ENCODE data around the gene XPNPEP2.

Gene XPNPEP2, protein sequence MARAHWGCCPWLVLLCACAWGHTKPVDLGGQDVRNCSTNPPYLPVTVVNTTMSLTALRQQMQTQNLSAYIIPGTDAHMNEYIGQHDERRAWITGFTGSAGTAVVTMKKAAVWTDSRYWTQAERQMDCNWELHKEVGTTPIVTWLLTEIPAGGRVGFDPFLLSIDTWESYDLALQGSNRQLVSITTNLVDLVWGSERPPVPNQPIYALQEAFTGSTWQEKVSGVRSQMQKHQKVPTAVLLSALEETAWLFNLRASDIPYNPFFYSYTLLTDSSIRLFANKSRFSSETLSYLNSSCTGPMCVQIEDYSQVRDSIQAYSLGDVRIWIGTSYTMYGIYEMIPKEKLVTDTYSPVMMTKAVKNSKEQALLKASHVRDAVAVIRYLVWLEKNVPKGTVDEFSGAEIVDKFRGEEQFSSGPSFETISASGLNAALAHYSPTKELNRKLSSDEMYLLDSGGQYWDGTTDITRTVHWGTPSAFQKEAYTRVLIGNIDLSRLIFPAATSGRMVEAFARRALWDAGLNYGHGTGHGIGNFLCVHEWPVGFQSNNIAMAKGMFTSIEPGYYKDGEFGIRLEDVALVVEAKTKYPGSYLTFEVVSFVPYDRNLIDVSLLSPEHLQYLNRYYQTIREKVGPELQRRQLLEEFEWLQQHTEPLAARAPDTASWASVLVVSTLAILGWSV

DNA sequence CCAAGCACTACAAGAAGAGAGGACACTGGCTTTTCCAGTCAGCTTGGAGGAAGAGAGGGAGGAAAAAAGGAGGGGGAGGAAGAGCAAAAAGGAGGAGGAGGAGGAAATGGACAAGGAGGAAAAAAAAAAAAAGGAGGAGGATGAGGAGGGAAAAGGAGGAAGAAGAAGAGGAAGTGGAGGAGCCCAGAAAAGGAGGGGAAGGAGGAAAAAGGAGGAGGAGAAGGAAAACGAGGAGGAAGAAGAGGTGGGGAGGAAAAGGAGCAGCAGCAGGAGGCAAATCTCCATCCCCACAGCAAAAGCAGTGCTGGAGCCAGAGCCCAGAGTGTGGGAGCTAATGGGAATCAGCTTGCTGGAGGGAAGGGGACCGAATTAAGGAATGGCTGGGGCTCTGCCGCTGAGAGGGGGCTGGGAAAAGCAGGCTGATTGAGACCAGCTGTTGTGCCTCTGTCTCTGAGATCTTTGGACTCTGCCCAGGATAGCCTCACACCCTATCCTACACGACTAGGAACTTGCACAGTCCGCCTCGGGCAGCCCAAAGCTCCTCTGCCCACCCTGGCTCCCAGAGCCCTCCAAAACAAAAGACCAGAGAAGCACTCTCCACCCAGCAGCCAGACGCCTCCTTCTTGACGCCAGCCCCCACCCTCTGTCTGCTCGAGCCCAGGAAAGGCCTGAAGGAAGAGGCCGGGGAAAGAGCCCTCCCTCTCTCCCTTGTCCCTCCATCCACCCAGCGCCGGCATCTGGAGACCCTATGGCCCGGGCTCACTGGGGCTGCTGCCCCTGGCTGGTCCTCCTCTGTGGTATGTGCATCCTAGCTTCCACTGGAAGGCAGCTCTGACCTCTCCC lies at the start of gene XPNPEP2:
Gene XPNPEP2 (plus strand): TSS at position 514 of the 843 bp plus-strand sequence. CDS start 235 bp downstream, at position 749.
- FAIRE-seq = no peak

DNA sequence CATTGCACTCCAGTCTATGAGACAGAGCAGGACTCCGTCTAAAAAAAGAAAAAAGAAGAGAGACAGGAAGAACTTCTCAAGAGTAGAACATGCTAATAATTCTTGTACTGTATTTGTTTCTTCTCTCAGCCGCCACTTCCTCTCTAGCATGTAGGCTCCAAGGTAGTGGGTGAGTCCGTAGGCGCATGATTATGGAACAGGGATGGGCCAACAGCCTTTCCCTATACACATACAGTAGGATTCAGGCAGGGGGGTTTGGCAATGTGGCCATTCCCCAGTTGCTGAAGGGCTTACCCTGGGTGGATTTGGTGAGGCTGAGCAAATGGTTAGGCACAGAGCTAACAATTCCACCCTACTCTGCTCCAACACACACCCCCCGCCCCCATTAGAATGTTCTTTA lies 49.0 kb upstream of the XPNPEP2 start:
- no peak for FAIRE-seq

DNA sequence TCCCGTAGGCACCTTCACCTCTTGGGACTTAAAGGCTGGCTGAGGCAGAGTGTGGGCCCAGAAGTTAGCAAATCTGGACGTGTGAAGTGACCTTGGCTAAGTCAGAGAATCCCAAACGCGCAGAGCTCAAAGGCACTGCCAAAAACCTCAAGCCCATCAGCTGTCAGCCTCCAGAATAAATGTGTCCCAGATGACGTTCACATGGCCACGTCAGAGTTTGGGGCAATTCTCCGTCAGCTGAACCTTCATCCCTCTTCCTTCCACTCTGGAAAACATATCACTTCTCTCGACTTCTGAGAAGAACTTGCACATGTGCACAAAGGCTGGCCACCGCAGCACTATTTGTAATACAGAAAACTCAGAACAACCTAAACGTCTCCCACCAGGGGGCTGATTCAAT lies 48.3 kb upstream of the XPNPEP2 start:
- FAIRE-seq = no peak

DNA sequence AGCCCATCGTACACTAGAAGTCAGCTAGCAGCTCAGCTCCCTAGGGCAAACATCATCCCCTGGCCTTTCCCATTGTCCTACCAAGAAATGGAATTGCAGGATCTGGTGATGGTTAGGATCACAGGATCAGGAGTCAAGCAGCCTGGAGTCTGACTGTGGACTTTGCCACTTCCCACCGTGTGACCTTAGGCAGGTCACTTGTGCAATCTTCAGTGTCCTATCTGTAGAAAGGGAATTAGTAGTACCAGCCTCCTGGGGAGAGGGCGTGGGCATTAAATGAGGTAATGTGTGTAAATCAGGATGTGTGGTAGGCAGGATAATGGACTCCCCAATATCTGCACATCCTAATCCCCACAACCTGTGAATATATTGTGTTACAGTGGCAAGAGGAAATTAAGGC lies 45.4 kb upstream of the XPNPEP2 start:
- FAIRE-seq = no peak

DNA sequence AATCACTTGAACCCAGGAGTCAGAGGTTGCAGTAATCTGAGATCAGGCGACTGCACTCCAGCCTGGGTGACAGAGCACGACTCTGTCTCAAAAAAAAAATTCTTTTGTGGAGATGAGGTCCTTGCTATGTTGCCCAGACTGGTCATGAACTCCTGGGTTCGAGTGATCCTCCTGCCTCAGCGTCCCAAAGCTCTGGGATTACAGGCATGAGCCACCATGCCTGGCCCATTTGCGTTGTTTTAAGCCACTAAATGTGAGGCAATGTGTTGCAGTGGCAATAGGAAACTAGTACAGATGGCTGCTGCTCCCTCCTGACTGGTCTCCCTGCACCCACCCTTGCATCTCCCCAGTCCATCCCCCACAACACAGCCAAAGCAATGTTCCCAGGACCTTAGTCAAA lies 44.0 kb upstream of the XPNPEP2 start:
- no peak for FAIRE-seq

DNA sequence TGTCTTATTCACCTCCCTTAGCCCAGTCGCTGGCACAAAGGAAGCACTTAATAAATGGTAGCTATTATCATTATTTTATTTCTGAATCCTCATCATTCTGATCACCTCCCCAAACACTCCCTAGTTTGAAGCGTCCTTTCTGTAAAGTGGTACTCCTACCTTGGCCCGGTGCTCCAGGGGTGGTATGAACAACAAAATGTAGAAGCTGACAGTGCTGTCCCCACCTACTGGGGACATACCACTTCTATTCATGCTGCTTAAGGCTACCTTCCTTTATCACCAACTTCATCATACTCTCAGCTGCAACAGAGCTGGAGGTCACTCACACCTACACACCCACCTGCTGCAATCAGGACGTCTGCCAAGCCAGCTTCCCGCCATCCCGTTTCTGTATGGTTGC lies 43.2 kb upstream of the XPNPEP2 start:
- FAIRE-seq = no peak

DNA sequence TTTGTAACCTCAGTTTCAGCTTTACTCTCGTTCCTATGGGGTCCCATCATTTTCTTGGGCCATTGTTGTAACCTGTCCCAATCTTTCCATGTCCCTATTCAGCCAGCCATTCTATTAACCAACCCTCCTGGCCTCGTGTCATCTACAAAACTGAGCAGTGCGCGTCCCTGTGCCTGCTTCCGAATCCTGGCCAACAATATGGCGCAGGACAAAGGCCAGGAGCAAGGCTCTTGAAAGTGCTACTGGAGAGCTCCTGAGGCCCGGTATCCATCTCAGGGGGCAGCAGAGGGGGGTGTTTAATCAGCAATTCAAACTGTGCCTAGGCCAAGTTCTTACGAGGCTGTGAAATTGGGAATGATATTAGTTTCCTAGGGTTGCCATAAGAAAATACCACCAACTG lies 42.8 kb upstream of the XPNPEP2 start:
- FAIRE-seq = no peak

DNA sequence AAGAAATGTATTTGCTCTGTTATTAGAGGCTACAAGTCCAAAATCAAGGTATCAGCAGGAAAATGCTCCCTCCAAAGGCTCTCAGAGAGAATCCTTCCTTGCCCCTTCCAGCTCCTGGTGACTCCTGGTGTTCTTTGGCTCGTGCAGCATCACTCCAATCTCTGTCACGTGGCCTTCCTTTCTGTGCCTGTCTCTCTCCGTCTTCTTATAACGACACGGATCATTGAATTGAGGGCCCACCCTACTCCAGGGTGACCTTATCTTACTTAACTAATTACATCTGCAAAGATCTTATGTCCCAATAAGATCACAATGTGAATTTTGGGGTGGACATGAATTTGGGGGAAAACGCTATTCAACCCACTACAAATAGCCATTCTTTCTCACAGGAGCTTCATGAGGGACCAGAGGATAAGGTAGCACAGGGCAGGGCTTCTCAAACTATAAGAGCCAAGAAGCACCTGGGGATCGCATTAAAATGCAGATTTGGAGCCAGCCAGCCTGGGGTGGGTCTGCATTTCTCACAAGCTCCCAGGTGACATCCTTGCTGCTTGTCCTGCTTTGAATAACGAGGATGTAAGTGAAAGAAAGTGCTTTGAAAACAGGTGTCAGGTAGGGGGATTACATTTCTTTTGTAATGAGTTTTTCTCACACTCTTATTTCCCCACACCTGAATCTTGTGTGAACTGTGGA lies 42.2 kb upstream of the XPNPEP2 start:
- no peak for FAIRE-seq

DNA sequence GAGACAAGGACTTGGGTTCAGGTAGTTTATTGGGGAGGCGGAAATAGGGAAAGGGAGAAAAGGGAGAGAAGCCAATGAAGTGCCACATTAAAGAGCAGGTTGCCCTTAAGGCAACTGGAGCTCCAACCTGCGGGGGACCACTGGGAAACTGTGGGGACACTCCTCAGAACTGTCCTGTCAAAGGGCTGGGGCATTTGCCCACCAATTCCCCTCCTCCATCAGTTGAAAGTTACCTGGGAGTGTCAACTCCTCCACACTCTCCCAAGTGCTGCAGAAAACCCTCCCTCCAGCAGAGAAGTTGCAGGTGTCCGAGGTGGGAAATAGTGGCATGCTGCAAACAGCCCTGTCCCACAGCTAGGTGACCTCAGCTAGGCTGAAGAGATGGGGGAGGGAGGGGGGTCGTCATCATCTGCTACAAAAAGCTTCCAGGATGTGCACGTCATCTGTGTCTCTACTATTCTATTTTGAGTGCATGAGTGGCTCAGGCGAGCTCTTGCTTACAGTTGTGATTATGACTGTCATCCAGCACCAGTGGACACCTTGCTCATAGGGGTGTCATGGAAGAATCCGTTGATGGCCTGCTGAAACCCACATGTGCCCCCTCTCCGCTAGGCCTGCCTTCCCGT lies 41.5 kb upstream of the XPNPEP2 start:
- FAIRE-seq = no peak

DNA sequence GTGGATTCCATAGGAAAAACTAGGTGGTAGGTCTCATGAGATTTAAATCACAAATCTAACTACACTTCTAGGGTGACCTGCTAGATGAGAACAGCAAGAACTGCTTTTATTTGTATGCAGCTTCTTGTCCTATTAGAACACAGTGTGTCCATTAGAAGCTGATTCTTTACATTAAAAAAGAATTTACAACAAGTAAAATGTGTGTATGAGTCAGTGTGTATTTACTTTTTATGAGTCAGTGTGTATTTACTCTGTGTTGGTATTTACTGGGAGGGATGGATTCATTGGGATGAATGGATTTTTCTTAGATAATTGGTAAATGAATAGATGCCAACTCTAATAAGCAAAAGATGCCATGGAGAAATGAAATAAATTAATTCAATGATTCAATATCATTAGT lies 40.6 kb upstream of the XPNPEP2 start:
- no peak for FAIRE-seq

DNA sequence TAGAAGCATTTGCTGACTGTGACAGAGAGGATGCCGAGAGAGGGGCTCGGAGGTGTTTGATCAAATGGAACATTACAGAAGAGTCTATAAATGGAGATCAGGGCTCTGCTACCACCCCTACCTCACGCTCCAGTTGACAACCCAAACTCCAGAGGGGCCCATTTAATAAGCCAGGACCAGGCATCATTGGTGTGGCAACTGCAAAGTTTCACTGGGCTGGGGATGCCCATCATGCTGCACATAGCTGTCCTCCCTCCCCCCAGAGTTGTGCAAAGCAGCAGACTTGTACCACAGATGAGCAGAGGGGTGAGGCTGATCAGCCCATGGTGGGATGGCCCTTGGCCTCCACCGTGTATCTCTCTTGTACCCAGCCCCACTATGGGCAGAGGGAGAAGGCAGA lies 38.2 kb upstream of the XPNPEP2 start:
- FAIRE-seq = no peak

DNA sequence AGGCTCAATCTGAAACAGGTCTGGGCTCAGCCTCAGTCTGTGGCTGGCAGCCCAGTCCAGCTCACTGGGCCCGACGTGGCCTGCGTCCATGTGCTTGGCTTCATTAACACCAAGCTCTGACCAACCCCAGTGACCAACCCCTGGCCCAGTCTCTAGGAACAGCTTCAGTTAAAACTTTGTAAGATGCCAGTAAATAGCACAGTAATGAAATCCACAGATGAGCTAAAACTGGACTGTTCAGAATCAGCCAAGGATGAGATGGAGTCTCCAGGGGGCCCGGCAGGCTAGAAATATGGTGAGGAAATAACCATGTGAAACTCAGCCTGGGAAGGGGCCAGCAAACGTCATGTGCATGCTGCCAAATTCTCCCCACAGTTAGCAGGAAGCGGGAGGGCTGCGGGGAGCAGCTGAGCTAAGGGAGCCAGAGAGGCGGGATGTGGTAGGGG lies 37.1 kb upstream of the XPNPEP2 start:
- FAIRE-seq = no peak

DNA sequence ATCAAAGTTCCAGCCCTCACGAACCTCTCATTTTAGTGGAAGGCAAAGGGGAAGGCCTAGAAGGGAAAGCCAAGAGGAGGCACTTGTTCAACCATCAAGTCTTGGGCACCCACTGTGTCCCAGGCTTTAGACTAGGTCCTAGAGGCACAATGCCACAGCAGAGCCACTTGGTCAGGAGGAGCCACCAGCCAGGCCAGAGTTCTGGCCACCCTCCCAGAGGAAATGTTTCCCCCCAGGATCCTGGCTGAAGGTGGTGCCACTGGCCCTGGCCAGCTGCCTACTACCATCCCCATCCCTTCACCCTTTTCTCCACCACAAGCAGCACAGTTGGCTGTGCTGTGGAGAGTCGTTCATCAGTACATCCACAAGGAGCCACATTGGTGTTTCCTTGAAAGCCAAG lies 34.3 kb upstream of the XPNPEP2 start:
- no peak for FAIRE-seq

DNA sequence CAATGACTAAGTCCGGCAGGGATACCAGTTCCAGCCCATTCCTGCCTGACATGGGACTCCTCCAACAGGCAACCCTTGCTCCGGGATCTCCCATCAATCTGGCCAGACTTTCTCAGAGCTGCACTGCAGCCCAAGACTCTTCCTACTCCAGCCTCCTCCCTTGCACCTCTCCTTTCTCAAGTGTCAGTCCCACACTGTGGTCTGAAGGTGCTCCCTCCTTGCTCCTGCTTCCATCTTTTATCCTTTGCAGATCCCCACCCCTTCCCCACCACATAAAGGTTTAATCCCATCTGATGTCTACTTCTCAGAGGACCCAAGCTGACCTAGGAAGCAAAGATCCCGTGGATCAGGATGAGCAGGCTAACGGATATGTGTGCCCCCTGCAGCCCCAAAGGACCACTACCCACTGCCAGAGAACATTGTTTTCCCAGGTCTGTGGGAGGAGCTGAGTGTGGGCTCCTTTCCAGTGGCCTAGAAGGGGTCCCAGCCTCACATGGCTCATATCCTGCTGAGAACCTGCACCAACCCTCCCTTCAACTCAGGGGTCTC lies 33.3 kb upstream of the XPNPEP2 start:
- FAIRE-seq = no peak

DNA sequence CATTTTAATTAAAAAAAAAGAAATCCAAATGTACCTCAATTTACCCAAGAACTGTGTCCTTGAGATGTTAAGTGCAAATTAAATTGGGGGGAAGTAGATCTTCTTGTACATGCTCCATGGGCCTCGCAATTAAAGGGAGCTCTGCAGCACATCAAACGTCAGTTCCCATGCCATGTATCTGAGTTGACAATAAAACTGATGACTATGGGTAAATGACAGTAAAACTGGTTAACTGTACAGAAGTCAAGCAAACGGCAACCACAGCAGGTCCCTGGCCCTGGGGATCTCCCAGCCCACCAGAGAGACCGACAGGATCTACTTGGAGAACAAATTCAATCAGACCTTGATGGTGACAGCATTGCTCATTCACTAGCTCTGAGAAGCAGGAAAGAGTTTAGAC lies 32.8 kb upstream of the XPNPEP2 start:
- no peak for FAIRE-seq

DNA sequence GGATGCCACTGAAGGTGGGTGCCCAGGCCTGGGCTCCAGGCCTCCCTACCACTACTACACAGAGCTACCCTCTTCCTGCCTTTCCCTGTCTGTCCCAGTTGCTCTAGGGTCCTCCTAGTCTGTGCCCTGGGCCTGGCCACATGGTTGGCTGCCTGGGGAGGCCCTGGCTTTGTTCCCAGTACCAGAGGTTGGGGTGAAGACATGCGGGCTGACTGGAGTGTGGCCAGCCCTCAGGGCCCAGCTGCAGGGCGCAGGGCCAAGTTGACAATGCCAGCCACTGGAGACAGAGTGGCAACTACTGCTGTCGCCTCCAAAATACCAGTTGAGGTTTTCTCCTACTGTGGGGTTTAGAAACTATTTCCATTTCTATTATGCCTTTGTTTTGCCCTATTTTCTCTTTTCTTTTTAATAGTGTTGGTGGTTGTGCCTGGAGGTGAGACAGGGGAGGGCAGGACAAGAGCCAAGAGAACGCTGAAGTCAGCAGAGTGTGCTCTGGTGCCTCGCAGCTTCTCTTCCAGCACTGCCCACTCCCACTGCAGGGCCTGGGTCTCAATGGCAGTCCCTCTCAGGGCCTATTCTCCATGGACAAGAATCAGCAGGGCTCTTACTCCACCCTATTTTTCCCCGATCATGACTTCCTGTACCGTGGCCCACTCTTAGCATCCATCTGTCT lies 32.2 kb upstream of the XPNPEP2 start:
- FAIRE-seq = no peak

DNA sequence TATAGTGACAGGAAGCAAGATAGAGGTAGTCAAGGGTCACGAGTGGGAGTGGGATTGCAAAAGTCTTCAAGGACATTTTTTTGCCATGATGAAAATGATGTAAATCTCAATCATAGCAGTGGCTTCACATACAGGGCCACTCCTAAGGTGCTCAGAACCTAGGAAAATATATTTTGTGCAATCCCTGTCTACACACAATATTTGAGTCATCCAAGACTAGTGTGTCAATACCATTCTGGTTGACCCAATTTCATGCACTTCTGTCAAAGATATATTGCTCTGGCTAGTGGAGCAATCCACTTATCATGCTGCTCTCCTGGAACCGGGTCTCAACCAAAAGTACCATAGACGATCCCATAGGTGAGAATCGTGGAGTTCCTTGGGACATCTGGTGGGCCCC lies 24.2 kb upstream of the XPNPEP2 start:
- FAIRE-seq = no peak

DNA sequence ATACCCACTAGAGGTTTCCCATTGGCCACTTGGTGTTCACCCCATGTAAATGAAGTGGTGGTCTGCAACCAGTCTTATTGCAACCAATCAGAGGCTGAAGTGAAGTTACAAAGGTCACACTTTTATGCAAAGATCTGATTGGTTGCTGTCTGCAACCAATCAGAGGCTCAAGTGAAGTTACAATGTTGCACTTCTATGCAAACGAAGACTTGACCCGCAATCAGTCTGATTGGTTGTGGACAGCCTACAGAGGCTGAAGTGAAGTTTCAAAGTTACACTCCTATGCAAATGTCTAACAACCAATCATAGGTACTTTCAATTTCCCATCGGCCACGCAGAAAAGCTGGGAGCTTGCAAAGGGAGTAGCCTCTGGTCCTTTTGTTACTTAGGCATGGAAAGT lies 22.3 kb upstream of the XPNPEP2 start:
- FAIRE-seq = no peak

DNA sequence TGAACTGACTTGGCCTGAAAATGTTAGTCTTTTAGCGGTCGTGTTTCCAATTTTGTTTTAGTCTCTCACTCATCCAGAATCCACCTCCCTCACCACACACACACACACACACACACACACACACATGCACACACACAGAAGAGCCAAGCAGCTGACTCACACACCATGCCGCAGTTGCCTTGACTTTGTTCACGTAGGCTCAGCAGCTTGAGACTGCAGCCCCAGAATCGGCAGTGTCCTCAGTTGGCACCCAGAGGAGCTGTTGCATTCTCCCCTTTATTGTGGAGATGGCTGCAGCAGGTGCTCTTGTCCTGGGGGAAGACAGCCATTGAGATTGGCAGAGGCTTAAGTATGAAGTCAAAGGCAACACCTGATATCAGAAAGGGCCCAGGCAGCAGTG lies 20.9 kb upstream of the XPNPEP2 start:
- FAIRE-seq = no peak

DNA sequence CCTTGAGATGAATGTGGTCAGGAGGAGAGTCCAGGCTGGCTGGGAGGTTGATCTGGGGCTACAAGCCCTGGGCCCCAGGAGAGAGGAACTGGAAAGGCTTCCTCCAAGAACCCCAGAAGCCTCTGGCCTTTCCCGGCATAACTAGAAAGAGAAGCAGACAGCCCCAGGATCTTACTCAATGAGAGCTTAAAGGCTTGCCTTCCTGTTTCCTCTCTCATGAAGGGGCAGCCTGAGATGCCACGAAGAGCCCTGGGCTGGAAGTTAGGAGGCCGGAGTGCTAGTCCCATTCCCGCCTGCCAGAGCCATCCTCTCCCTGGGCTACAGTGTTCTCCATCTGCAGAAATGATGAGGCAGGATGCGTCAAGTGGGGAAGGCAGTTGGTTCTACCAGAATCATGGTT lies 20.1 kb upstream of the XPNPEP2 start:
- FAIRE-seq = no peak

DNA sequence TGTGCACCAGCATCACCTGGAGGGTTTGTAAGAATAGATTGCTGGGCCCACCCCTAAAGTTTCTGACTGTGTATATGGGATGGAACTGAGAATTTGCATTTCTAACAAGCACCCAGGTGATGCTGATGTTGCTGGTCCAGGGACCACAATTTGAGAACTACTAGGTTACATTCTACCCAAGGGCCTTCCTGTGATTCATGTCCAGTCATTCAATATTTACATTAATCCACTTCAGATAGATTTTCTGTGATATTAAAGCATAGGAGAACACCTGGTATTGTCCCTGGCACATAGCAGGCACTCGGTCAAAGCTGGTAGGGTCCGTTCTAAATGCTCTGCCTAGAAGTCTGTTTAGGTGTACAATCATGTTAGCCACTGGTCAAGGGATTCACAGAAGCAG lies 19.5 kb upstream of the XPNPEP2 start:
- FAIRE-seq = no peak

All from endometrium (tissue), 2 donors.